GM12892 (cell line): ENCODE data around the gene SLC24A3.

ENCODE experiments used
- POLR2A ChIP-seq: IDR thresholded peaks from 2 replicates; pipeline ENCODE4 v1.6.1; 2011; ENCODE audit warnings: low read depth, low read length, control low read depth
- TAF1 ChIP-seq: IDR thresholded peaks from 2 replicates; pipeline ENCODE4 v1.6.1; 2011; ENCODE audit warnings: low read depth, mild to moderate bottlenecking, control low read depth, low read length, borderline replicate concordance

- TF ChIP-seq POLR2A (no peak), TAF1 (no peak)
Observed at GRCh38 chr20:19335341-19335740, 122.9 kb downstream of the SLC24A3 start.
